Smooth muscle cell (in vitro differentiated cells): ENCODE data around the gene MTCP1. TPM values are rescaled to one million over a fixed set of nuclear protein-coding genes. Genes with fewer than 3 reads are reported as not detected.
A peak's percentile ranks its signal among the peaks of the same experiment; 100 is the strongest.

Source experiments
- DNase-seq: peaks from one replicate; lab custom pipeline; 2025; ENCODE audit not compliant: unreplicated experiment; lab: John Stamatoyannopoulos, UW
- H2AFZ ChIP-seq: fragments of 200-600 bp; sonication (generic); 2 replicates; pipeline ENCODE4 v1.6.0; 2016; ENCODE audit warnings: antibody characterized with exemption, low read depth, mild to moderate bottlenecking
- H3F3A ChIP-seq: fragments of 200-600 bp; sonication (generic); 2 replicates; pipeline ENCODE4 v1.6.0; 2017; ENCODE audit warnings: antibody characterized with exemption, low read depth
- H3K27ac ChIP-seq: fragments of 200-600 bp; sonication (generic); 2 replicates; pipeline ENCODE4 v1.5.1; 2016; ENCODE audit warnings: low read depth, mild to moderate bottlenecking
- H3K27me3 ChIP-seq: fragments of 200-600 bp; sonication (generic); 2 replicates; pipeline ENCODE4 v1.6.1; 2016; ENCODE audit warnings: low read depth, mild to moderate bottlenecking
- H3K36me3 ChIP-seq: fragments of 200-600 bp; sonication (generic); 2 replicates; pipeline ENCODE4 v1.5.1; 2016; ENCODE audit warnings: low read depth
- H3K4me1 ChIP-seq: fragments of 200-600 bp; sonication (generic); 2 replicates; pipeline ENCODE4 v1.5.1; 2016; ENCODE audit warnings: low read depth
- H3K4me2 ChIP-seq: fragments of 200-600 bp; sonication (generic); 2 replicates; pipeline ENCODE4 v1.6.0; 2016; ENCODE audit warnings: mild to moderate bottlenecking
- H3K4me3 ChIP-seq: fragments of 200-600 bp; sonication (generic); 2 replicates; pipeline ENCODE4 v1.5.1; 2016; ENCODE audit warnings: mild to moderate bottlenecking
- H3K79me2 ChIP-seq: fragments of 200-600 bp; sonication (generic); 2 replicates; pipeline ENCODE4 v1.6.0; 2016; ENCODE audit warnings: low read depth, mild to moderate bottlenecking
- H3K9ac ChIP-seq: fragments of 200-600 bp; sonication (generic); 2 replicates; pipeline ENCODE4 v1.6.0; 2016; ENCODE audit warnings: low read depth
- H3K9me3 ChIP-seq: fragments of 200-600 bp; sonication (generic); replicated peaks from 2 replicates; pipeline ENCODE4 v1.5.1; 2016; ENCODE audit warnings: low read depth
- H4K20me1 ChIP-seq: fragments of 200-600 bp; sonication (generic); 2 replicates; pipeline ENCODE4 v1.6.0; 2016; ENCODE audit warnings: low read depth
- CTCF ChIP-seq: fragments of 200-600 bp; sonication (generic); IDR thresholded peaks from 2 replicates; pipeline ENCODE4 v1.5.1; 2017; ENCODE audit warnings: borderline replicate concordance, mild to moderate bottlenecking, antibody characterized with exemption; ENCODE audit not compliant: insufficient read depth, poor library complexity, severe bottlenecking
- WGBS: methylation state at CpG from one replicate; pipeline ENCODE4 v1.1.7; 2016; ENCODE audit warnings: low lambda C conversion rate; 5-methylcytosine and 5-hydroxymethylcytosine counted together
- polyA plus RNA-seq: library from polyadenylated mRNA; unstranded; fragments of >200 nt; fragmentation: Nextera tagmentation; extraction: Ambion mirVana; gene quantifications from 2 replicates; pipeline ENCODE4 v1.2.1, GENCODE V29; 2016
- total RNA-seq: library from RNA; depleted of rRNA; stranded (reverse); fragments of >200 nt; gene quantifications from 2 replicates; pipeline ENCODE4 v1.2.3, GENCODE V29; 2014

Gene MTCP1
- total and polyA plus RNA-seq, 2 experiments from 2014 or later = 0.40 to 20.2 TPM

- no peak for DNase-seq
- H3K79me2 ChIP-seq = peaks cover 4% of the 10 kb centered on the region
- no peak overlapping the region for H3K27ac ChIP-seq
- H3K4me2 ChIP-seq = no peak overlapping the region
- no peaks in the 10 kb centered on the region for H3F3A ChIP-seq
- H4K20me1 ChIP-seq = no peaks in the 10 kb centered on the region
- H3K9me3 ChIP-seq = no peaks in the 10 kb centered on the region
- 77% methylated on average over 6 of the region's 6 CpGs for WGBS
- H3K36me3 ChIP-seq = no peaks in the 10 kb centered on the region
- H3K27me3 ChIP-seq = no peaks in the 10 kb centered on the region
- no peak for TF ChIP-seq CTCF
- no peaks in the 10 kb centered on the region for H3K4me1 ChIP-seq
- no peak overlapping the region for H3K9ac ChIP-seq
- no peak overlapping the region for H3K4me3 ChIP-seq
- no peak overlapping the region for H2AFZ ChIP-seq
Measured at GRCh38 chrX:155046129-155046810, 24.7 kb downstream of the MTCP1 start.

- peaks cover 21% of the 10 kb centered on the region for H3K79me2 ChIP-seq
- H3K4me3 ChIP-seq = no peak overlapping the region
- H3F3A ChIP-seq = no peaks in the 10 kb centered on the region
- H3K36me3 ChIP-seq = peaks cover 8% of the 10 kb centered on the region
- H4K20me1 ChIP-seq = no peaks in the 10 kb centered on the region
- H3K27me3 ChIP-seq = no peaks in the 10 kb centered on the region
- no peak overlapping the region for H3K9ac ChIP-seq
- TF ChIP-seq CTCF = no peak
- H2AFZ ChIP-seq = no peak overlapping the region
- 80% methylated on average over 4 of the region's 4 CpGs for WGBS
- DNase-seq = no peak
- H3K27ac ChIP-seq = no peak overlapping the region
- H3K9me3 ChIP-seq = peaks cover 5% of the 10 kb centered on the region
- H3K4me1 ChIP-seq = no peaks in the 10 kb centered on the region
- H3K4me2 ChIP-seq = no peak overlapping the region
Measured at GRCh38 chrX:155035688-155036087, 35.2 kb downstream of the MTCP1 start.

- no peak for TF ChIP-seq CTCF
- H3K4me3 ChIP-seq = no peak overlapping the region
- H3K4me2 ChIP-seq = no peak overlapping the region
- no peaks in the 10 kb centered on the region for H3K4me1 ChIP-seq
- no peaks in the 10 kb centered on the region for H4K20me1 ChIP-seq
- DNase-seq = no peak
- peaks cover 5% of the 10 kb centered on the region for H3K9me3 ChIP-seq
- H2AFZ ChIP-seq = no peak overlapping the region
- no peak overlapping the region for H3K9ac ChIP-seq
- H3K36me3 ChIP-seq = peaks cover 5% of the 10 kb centered on the region
- peaks cover 24% of the 10 kb centered on the region for H3K79me2 ChIP-seq
- WGBS = 91% methylated on average over 5 of the region's 5 CpGs
- H3K27ac ChIP-seq = no peak overlapping the region
- no peaks in the 10 kb centered on the region for H3K27me3 ChIP-seq
- peaks cover 3% of the 10 kb centered on the region for H3F3A ChIP-seq
Measured at GRCh38 chrX:155031657-155032056, 39.3 kb downstream of the MTCP1 start.

- Histone ChIP-seq H3K4me3 (no peak overlapping the region), H3F3A (peaks cover 3% of the 10 kb centered on the region), H3K9me3 (no peaks in the 10 kb centered on the region), H2AFZ (no peak overlapping the region), H3K27ac (peak overlapping the region; percentile 99), H4K20me1 (no peaks in the 10 kb centered on the region), H3K9ac (no peak overlapping the region), H3K4me2 (peak overlapping the region; percentile 90), H3K27me3 (no peaks in the 10 kb centered on the region), H3K4me1 (no peaks in the 10 kb centered on the region), H3K36me3 (no peaks in the 10 kb centered on the region), H3K79me2 (peaks cover 14% of the 10 kb centered on the region)
- 54% methylated on average over 2 of the region's 2 CpGs for WGBS
- no peak for TF ChIP-seq CTCF
- no peak for DNase-seq
Measured at GRCh38 chrX:155028877-155029291, 42.1 kb downstream of the MTCP1 start.
